ENCODE measurements around the gene CSF1R. TPM values are rescaled to one million over a fixed set of nuclear protein-coding genes. Genes with fewer than 3 reads are reported as not detected.
"Not testable (repeated sequence)": the region's sequence is repeated elsewhere in the genome, so short reads cannot be mapped to it uniquely, and the experiment has no call there.

The CSF1R gene
- total RNA-seq, 1 donor from 2014 or later, result not detected

DNA sequence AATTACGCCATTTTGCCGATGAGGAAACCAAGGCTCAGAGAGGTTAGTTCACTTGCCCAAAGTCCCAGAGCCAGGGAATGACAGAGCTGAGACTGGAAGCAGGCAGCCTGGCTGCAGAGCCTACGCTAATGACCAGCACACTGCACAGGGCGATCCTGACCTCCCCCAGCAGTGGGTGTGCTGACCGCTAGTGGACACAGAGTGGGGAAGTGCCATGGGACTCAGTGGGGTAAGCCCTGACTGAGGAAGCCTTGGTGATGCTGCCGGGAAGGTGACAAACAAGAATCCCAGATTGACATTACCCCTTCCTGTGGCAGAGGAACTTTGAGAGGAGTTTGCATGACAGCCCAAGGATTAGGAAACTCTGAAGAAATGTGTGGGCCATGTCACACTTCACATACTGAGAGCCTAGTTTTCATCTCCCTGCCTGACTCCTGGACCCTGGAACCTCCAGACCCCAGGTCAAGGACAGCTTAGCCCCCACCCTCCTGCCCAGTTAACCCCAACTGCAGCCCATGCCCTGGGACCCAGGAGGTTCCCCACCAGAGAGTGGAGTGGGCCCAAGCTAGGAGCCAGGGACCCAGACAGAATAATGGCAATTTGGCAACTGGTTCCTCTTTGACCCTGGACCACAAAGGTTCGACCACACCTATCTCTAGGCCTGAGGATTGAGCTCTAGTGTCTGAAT is 19.7 kb upstream of the CSF1R start:
- intact Hi-C loops (cut with micrococcal nuclease), result loop anchor here (2.0 kb wide), 1 partner anchor 39 kb away; no protein-coding TSS in a partner anchor

DNA sequence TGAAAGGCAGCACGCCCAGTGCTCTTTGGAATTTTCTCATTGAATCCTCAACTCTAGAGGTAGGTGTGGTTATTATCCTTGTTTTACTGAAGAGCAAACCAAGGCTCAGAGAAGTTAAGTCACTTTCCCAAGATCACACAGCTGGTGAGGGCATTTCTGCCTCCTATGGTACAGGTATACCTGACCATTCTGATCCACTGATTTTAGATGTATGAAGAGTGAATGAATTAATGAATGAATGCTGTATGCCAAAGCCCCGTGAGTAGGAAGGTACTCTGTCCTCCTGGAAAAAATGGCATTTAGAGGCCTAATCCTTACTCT is 18.2 kb upstream of the CSF1R start:
- intact Hi-C loops (cut with micrococcal nuclease), result loop anchor here (2.0 kb wide), 1 partner anchor 38 kb away; no protein-coding TSS in a partner anchor

DNA sequence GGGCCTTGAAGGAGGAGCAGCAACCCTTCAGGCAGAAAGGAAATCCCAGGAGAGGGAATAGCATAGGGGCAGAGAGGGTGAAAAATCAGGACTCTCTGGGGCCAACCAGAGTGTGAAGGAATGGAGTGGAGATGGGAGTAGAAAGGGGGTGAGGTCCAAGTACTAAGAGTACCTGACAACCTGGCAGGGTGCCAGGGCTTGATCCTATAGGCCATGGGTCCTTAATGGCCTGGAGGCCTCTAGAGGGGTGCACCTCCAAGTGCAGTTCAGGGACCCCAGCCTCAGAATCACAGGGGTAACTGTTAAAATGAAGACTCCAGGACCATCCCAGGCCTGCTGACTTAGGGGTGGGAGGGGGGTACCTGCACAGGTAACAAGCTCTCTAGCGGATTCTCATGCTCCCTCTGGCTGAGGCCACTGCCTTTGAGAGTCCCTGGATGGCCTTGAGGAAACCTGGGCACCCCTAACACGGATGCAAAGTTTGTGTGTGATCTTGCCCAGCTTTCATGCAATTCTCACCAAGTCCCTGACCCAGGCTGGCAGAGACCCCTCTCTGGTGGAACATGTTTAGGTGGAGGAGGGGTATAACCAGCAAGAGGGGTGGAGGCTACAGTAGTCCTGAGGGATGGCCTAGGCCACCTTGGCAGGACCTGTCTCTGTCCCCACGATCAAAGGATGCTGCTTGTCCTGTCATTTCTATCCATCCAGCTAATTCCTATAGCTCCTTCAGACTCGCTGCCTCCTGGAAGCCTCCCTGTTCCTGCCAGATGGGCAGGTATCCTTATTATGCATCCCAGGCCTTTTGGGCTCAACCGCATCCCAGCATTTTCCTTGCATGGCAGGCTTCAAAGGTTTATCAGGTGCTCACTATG is 17.6 kb upstream of the CSF1R start:
- intact Hi-C loops (cut with micrococcal nuclease), result loop anchor here (2.0 kb wide), 1 partner anchor 37 kb away; no protein-coding TSS in a partner anchor

- intact Hi-C loops (cut with micrococcal nuclease), result no loop called here
These were observed 14.7 kb upstream of the CSF1R start for GRCh38 chr5:150101023-150101422.

GRCh38 chr5:150097152-150097551 is 10.8 kb upstream of the CSF1R start:
- intact Hi-C loops (cut with micrococcal nuclease), result no loop called here

DNA sequence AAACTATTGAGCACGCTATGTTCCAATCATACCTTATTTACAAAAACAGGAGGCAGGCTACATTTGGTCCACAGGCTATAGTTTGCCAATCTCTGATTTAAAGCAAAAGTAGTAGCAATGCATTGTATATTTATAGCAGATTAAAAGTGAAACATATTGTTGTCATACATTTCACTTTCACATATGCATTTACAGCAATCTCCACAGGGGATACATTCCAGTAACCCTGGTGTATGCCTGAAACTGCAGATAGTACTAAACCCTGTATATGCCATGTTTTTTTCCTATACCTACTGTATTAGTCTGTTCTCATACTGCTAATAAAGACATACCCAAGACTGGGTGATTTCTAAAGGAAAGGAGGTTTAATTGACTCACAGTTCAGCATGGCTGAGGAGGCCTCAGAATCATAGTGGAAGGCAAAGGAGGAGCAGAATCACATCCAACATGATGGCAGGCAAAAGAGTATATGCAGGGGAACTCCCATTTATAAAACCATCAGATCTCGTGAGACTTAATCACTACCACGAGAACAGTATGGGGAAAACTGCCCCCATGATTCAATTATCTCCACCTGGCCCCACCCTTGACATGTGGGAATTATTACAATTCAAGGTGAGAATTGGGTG is 5.9 kb upstream of the CSF1R start:
- intact Hi-C loops (cut with micrococcal nuclease), result no loop called here

GRCh38 chr5:150085191-150085912 is 1.0 kb downstream of the CSF1R start:
- intact Hi-C loops (cut with micrococcal nuclease), result no loop called here

DNA sequence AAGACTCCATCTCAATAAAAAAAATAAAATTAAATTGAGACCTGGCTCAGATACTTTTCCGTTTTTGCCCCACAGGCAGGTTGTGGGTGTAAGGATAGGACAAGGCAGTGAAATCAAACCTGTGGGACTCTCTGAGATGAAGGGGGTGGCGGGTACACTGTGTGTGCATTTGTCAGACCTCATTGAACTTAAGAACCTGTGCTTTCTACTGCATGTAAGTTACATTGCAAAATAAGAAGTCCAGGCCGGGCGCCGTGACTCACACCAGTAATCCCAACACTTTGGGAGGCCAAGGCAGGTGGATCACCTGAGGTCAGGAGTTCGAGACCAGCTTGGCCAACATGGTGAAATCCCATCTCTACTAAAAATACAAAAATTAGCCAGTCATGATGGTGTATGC is 1.6 kb downstream of the CSF1R start:
- intact Hi-C loops (cut with micrococcal nuclease), result not testable (repeated sequence)

GRCh38 chr5:150082889-150083288 is 3.5 kb downstream of the CSF1R start:
- intact Hi-C loops (cut with micrococcal nuclease), result no loop called here

DNA sequence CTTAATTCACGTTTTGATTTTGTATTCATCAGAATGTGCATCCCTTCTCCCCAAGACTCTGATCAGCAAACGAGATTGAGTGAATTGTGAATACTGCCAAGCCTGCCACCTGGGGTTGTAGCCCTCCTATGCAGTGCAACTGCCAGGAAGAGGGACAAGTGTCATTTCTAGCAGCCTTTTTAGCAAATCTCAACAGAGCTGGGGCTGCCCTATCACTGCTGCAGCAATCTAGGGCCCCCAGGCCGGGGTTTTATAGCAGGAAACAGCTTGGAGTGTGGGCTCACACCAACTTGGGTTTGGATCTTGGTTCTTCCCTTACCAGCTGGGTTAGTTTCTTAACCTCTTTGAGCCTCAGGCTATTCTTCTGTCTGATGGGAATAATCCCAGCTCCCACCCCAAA is 4.0 kb downstream of the CSF1R start:
- intact Hi-C loops (cut with micrococcal nuclease), result no loop called here

- intact Hi-C loops (cut with micrococcal nuclease), result no loop called here
These were observed 4.6 kb downstream of the CSF1R start for GRCh38 chr5:150081541-150082283.

DNA sequence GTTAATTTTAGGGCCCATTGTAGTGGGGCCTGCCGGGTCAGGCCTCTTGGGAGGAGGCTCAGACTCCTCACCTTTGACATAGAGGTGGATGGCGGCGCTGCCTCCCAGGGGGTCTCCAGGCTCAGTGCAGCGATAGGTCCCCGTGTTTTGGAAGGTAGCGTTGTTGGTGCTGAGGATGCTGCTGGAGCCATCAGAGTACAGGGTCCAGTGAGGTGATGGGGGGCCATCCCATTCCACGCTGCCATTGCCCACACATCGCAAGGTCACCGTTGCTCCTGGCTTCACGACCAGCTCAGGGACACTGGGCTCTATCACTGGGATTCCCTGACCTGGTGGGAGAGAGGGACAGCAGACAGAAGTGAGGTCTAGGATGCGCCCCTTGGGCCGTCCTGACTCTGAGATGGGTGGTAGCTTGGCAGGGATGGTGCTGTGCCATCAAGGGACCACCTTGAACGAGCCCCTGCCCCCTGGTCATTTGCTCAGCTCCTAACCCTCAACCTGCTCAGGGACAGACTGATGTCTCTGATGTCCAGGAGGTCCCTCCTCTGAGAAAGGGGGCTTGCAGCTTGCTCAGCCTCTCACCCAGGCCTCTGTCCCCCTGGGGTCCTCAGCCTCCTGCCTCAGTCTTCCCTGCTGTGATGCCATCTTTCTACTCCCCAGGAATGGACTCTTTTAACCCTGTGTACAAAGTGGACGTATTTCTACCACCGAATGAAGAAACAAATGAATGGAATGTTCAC is 5.5 kb downstream of the CSF1R start:
- intact Hi-C loops (cut with micrococcal nuclease), result no loop called here

- intact Hi-C loops (cut with micrococcal nuclease), result no loop called here
These were observed 6.4 kb downstream of the CSF1R start for GRCh38 chr5:150079909-150080461.

GRCh38 chr5:150078802-150079689 is 7.3 kb downstream of the CSF1R start:
- intact Hi-C loops (cut with micrococcal nuclease), result no loop called here

DNA sequence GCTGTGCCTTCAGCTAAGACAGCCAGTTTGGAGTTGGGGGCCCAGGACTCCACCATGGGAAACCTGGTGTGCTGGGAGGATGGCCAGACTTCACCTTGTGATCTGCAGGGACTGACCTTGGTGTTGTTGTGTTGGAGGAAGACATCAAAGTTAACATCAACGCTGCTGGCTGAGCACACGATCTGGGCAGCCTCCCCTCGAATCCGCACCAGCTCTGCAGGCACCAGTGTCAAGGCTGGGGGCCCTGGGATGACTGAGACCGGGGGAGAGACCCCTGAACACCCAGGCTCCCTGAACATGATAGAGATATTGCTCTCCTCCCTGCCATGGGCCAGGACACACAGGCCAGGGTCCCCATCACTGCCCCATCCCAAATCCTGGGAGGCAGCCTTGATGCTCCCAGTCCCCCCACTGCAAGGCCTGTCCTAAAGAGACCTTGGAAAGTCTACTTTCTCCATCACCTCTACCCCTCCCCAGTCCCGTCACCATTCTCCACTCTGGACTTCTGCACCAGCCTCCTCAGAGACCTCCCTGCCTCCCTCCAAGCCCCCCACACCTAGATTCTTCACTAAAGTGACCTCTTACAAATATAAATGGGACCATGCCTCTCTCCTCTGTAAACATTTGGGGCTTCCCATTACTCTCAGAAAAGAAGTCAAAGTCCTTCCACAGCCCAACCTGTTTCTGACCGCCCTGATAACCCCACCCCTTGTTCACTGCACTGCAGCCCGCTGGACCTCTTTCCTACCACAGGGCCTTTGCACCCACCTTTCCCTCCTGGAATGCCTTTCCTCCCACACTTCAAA is 8.2 kb downstream of the CSF1R start:
- intact Hi-C loops (cut with micrococcal nuclease), result no loop called here

GRCh38 chr5:150077060-150077459 is 9.3 kb downstream of the CSF1R start:
- intact Hi-C loops (cut with micrococcal nuclease), result no loop called here

DNA sequence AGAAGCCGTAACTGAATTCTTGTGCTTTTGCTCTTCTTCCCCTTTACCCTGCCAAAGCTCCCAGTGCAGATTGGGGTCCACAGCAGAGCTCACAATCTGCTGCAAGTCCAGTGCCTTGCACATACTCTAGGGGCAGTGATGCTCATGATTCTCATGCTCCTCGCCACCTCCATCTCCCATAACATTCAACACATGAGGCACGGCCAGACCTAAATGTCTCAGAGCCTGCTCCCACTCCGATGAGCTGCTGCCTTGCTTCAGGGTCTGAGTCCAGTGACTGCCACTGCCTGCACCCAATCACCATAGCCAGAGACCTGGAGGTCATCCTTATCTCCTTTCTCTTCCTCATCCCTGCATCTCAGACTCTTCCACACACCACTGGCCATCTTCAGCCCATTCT is 10.5 kb downstream of the CSF1R start:
- intact Hi-C loops (cut with micrococcal nuclease), result no loop called here

DNA sequence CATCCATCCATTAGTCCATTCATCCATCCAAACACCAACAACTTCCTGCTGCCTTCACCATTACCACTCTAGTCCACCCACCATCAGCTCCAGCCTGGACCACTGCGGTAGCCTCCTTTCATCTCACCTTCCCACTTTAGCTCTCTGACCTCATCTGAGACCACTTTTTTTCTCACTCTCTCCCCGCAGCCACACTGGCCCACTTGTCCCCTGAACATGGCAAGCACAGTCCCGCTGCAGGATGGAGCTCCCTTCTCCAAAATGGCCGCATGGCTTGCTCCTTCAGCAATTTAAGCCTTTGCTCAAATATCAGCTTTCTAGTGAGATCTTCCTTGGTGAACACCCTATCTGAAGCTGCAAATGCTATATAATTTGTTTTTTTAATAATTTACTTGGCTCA is 11.1 kb downstream of the CSF1R start:
- intact Hi-C loops (cut with micrococcal nuclease), result no loop called here
